ENCODE measurements around the gene CD36. TPM values are rescaled to one million over a fixed set of nuclear protein-coding genes. Genes with fewer than 3 reads are reported as not detected.

Gene CD36
- total and polyA plus RNA-seq, 8 donors, result 132 to 533 (median 226) TPM

DNA sequence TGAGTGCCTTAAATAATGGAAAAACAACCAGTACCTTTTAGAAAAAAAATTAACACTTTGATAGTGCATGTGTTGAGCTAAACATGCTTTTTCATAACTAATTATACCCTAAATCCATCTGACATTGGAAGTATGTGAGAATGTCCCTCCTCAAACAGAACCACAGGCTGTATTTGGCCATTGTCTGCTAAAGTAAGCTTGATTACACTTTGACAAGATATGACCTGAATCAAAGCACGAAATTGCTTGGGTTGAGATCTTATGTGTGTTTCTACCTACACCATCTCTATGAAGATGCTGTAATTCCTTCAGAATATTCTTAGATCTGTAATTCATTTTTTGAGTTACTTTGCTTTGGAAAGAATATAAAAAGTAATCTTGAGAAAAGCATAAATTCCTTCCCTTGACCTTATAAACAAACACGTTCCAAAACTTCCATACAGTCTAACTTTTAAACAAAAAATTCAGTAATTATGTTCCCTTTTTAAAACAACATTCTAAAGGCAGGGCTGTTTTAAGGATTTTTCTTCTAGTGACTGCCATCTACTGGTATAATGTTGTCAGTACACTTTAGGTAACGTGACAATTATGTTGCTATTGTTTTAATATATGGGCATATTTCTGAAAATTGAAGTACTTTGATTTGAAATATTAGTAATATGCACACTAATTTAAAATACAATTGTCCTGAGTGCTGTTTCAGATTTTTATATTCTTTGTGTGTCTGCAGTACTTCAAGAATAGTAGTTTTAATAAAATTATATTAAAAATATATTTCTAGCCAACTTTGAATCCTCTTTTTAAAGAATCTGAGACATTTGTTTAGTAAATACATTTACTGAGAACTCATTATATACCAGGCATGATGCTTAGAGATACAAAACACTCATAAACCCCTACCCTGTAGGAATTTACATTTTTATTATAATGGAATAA, 20.9 kb downstream of the CD36 start:
- Histone ChIP-seq H3K4me3 (no peak overlapping the region), H3K9me3 (no peaks in the 10 kb centered on the region), H3K36me3 (peaks cover 0 to 22% of the 10 kb centered on the region in 2 donors), H3K4me1 (peaks cover 0 to 21% of the 10 kb centered on the region in 2 donors), H3K27ac (peak overlapping the region in 1 of 2 donors; percentile 1), H3K27me3 (no peaks in the 10 kb centered on the region)
- intact Hi-C loops (cut with DNase I), result no loop called here
- ATAC-seq, result peak; percentile 41
- DNase-seq, result peak in 1 of 4 donors; percentile 46
- TF ChIP-seq, protein P1, sequence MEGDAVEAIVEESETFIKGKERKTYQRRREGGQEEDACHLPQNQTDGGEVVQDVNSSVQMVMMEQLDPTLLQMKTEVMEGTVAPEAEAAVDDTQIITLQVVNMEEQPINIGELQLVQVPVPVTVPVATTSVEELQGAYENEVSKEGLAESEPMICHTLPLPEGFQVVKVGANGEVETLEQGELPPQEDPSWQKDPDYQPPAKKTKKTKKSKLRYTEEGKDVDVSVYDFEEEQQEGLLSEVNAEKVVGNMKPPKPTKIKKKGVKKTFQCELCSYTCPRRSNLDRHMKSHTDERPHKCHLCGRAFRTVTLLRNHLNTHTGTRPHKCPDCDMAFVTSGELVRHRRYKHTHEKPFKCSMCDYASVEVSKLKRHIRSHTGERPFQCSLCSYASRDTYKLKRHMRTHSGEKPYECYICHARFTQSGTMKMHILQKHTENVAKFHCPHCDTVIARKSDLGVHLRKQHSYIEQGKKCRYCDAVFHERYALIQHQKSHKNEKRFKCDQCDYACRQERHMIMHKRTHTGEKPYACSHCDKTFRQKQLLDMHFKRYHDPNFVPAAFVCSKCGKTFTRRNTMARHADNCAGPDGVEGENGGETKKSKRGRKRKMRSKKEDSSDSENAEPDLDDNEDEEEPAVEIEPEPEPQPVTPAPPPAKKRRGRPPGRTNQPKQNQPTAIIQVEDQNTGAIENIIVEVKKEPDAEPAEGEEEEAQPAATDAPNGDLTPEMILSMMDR (IDR thresholded peaks at IDR 0.05), result peak; percentile 47 to 67

DNA sequence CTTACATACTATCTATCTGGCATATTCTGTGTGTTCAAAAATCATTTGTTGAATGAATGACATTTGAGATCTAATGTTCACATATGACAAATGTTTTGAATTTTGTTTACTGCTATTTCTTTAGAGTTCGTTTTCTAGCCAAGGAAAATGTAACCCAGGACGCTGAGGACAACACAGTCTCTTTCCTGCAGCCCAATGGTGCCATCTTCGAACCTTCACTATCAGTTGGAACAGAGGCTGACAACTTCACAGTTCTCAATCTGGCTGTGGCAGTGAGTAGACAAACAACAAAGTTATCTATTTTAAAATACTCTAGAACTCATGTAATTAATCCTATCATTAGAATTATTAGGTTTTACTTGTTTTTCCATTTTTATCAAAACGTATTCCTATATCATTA, 22.5 kb downstream of the CD36 start:
- H3K36me3 ChIP-seq, result peaks cover 0 to 28% of the 10 kb centered on the region in 2 donors
- H3K27me3 ChIP-seq, result no peaks in the 10 kb centered on the region
- ATAC-seq, result no peak
- no peaks in the 10 kb centered on the region for H3K9me3 ChIP-seq
- H3K4me1 ChIP-seq, result peaks cover 0 to 19% of the 10 kb centered on the region in 2 donors
- TF ChIP-seq, protein P1 (IDR thresholded peaks at IDR 0.05), result no peak
- intact Hi-C loops (cut with DNase I), result no loop called here
- no peak for DNase-seq
- H3K4me3 ChIP-seq, result no peak overlapping the region
- no peak overlapping the region for H3K27ac ChIP-seq

DNA sequence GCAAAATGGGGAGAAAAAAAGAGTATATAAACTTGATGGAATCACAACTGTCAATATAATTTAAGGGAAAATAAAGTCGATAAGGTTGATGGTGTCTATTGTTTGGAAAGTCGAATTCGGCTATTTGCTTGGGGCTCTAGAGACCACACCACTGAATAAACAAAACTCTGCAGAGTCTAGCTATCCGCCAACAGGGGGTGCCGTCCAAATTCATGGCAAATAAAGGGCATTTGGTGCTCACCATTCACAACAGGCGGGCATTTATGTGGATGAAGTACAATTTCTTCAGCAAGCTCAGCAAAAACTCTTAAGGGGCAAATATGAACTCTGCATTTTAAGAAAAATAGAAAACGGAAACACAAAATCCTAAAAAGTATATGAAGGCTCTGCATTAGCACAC, 23.3 kb downstream of the CD36 start:
- H3K4me3 ChIP-seq, result no peak overlapping the region
- intact Hi-C loops (cut with DNase I), result no loop called here

DNA sequence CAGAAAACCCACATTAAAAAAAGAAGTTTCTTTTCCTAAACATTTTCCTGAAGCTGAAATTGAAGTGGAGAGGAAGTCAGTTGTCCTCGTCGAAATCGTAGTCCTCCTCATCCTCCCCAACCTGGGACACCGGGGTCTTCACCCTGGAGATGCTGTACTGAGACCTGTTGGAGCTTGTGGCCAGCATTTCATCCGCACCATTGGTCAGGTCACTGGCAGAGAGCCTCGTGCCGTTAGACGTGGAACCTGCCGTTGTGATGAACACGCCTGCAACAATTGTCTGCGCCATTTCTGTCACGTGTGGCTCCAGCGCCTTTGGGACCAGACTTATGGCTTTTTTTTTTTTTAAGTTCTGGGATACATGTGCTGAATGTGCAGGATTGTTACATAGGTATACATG, 23.8 kb downstream of the CD36 start:
- intact Hi-C loops (cut with DNase I), result no loop called here
- peaks cover 0 to 14% of the 10 kb centered on the region in 2 donors for H3K4me1 ChIP-seq
- no peaks in the 10 kb centered on the region for H3K27me3 ChIP-seq
- H3K36me3 ChIP-seq, result peaks cover 0 to 39% of the 10 kb centered on the region in 2 donors
- no peak overlapping the region for H3K4me3 ChIP-seq
- TF ChIP-seq, protein P1 (IDR thresholded peaks at IDR 0.05), result no peak
- DNase-seq, result peak in 1 of 4 donors; percentile 37
- no peak overlapping the region for H3K27ac ChIP-seq
- no peak for ATAC-seq
- no peaks in the 10 kb centered on the region for H3K9me3 ChIP-seq

More for the DNA sequence above, 23.3 kb downstream of the CD36 start:
- TF ChIP-seq, protein P1 (IDR thresholded peaks at IDR 0.05), result no peak
- ATAC-seq (no peak), DNase-seq (no peak)
- Histone ChIP-seq H3K27me3 (no peaks in the 10 kb centered on the region), H3K27ac (no peak overlapping the region), H3K36me3 (peaks cover 0 to 34% of the 10 kb centered on the region in 2 donors), H3K4me1 (peaks cover 0 to 14% of the 10 kb centered on the region in 2 donors), H3K9me3 (no peaks in the 10 kb centered on the region)

DNA sequence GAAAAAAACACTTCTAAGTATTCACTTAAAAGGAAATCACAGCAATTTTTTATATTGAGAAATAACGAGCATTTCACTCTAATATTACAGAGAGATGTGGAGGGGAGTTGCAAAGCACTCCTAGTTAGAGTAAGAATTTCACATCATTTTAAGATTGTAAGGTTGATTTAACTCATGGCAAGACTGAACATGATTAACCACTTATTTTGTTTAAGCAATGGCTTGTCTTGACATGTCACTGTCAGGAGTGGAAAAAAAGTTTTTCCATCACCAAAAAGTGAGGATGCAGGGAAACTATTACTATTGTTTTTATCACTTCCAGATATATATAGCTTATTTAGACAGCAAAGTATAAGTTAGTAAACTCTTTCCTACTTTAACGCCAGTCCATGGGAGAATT, 27.1 kb downstream of the CD36 start:
- Histone ChIP-seq H3K4me1 (no peaks in the 10 kb centered on the region), H3K36me3 (peaks cover 0 to 68% of the 10 kb centered on the region in 2 donors), H3K4me3 (no peak overlapping the region), H3K27me3 (no peaks in the 10 kb centered on the region), H3K27ac (no peak overlapping the region), H3K9me3 (no peaks in the 10 kb centered on the region)
- DNase-seq (no peak), ATAC-seq (no peak)
- intact Hi-C loops (cut with DNase I), result no loop called here
- TF ChIP-seq, protein P1 (IDR thresholded peaks at IDR 0.05), result no peak
